A673 (cell line): Measurements from ENCODE around the gene LPIN2. TPM values are rescaled to one million over a fixed set of nuclear protein-coding genes. Genes with fewer than 3 reads are reported as not detected.

Experiments used
- BruUV-seq: library from RNA; stranded (reverse); fragments of 400-500 nt; replicated peaks from 2 replicates; lab custom pipeline; 2021; lab: Mats Ljungman, UMichigan
- CTCF ChIA-PET: fragments of 300-600 bp; sonication (Branson Sonifier 250); formaldehyde crosslinking; loops from one replicate; lab custom pipeline; 2022; ENCODE audit warnings: antibody characterized with exemption; lab: Charles Lee
- POLR2A ChIA-PET: fragments of 300-600 bp; sonication (Branson Sonifier 250); formaldehyde crosslinking; loops from one replicate; lab custom pipeline; 2022; ENCODE audit warnings: antibody characterized with exemption; ENCODE audit not compliant: low non-redundant PET; lab: Charles Lee
- DNase-seq: peaks from one replicate; pipeline ENCODE4 v3.0.0-alpha.2; 2015; ENCODE audit warnings: low spot score
- H3K27ac ChIP-seq: fragments of 200-600 bp; sonication (generic); 2 replicates; pipeline ENCODE4 v1.5.1; 2016; ENCODE audit warnings: mixed run types, low read depth, mild to moderate bottlenecking, mixed read lengths, antibody characterized with exemption, low read length; ENCODE audit not compliant: poor library complexity, severe bottlenecking
- H3K27me3 ChIP-seq: fragments of 200-600 bp; sonication (generic); replicated peaks from 2 replicates; pipeline ENCODE4 v1.6.1; 2017; ENCODE audit warnings: mixed run types, low read depth, mild to moderate bottlenecking, mixed read lengths, antibody characterized with exemption, low read length; ENCODE audit not compliant: insufficient read depth, poor library complexity
- H3K36me3 ChIP-seq: fragments of 200-600 bp; sonication (generic); 2 replicates; pipeline ENCODE4 v1.6.1; 2016; ENCODE audit warnings: mixed run types, mild to moderate bottlenecking, mixed read lengths, antibody characterized with exemption, low read length; ENCODE audit not compliant: insufficient read depth, poor library complexity, severe bottlenecking
- H3K4me1 ChIP-seq: fragments of 200-600 bp; sonication (generic); 2 replicates; pipeline ENCODE4 v1.6.1; 2017; ENCODE audit warnings: mixed run types, mild to moderate bottlenecking, mixed read lengths, antibody characterized with exemption, low read length; ENCODE audit not compliant: insufficient read depth, poor library complexity, severe bottlenecking
- H3K4me3 ChIP-seq: fragments of 200-600 bp; sonication (generic); 2 replicates; pipeline ENCODE4 v1.5.1; 2016; ENCODE audit warnings: low read depth, mixed run types, mild to moderate bottlenecking, mixed read lengths, low read length; ENCODE audit not compliant: poor library complexity, severe bottlenecking
- H3K9me3 ChIP-seq: fragments of 200-600 bp; sonication (generic); 2 replicates; pipeline ENCODE4 v1.6.1; 2016; ENCODE audit warnings: mixed run types, low read depth, mild to moderate bottlenecking, mixed read lengths, antibody characterized with exemption, low read length; ENCODE audit not compliant: poor library complexity, severe bottlenecking
- EZH2 ChIP-seq: fragments of 200-600 bp; sonication (generic); IDR thresholded peaks from 2 replicates; pipeline ENCODE4 v1.6.1; 2017; ENCODE audit warnings: borderline replicate concordance, low read depth, mild to moderate bottlenecking, mixed read lengths, antibody characterized with exemption, low read length; ENCODE audit not compliant: poor library complexity, severe bottlenecking
- intact Hi-C: fragments of 100-400 bp; cut with micrococcal nuclease; formaldehyde crosslinking; loops from one replicate; pipeline ENCODE4 v1.10.0; 2022; ENCODE audit not compliant: unreplicated experiment
- total RNA-seq: library from RNA; stranded (reverse); gene quantifications from 2 replicates; pipeline ENCODE4 v1.2.3, GENCODE V29; 2021
- TF ChIP-seq, protein P1 (sequence below): fragments of 300-800, 200-600 bp; sonication (generic); conservative IDR thresholded peaks from 2 replicates; pipeline ENCODE4 v1.5.1; 2017; ENCODE audit warnings: low read depth, mild to moderate bottlenecking, antibody characterized with exemption, low read length, moderate library complexity, mixed read lengths

The LPIN2 gene
- total RNA-seq, 1 experiment from 2014 or later: 22.5 TPM

GRCh38 chr18:2979129-2979528 is 33.8 kb downstream of the LPIN2 start:
- Histone ChIP-seq H3K27me3 (no peaks in the 10 kb centered on the region), H3K4me1 (peaks cover 55% of the 10 kb centered on the region), H3K36me3 (no peaks in the 10 kb centered on the region), H3K27ac (no peak overlapping the region), H3K4me3 (no peak overlapping the region), H3K9me3 (no peaks in the 10 kb centered on the region)
- CTCF ChIA-PET: no interaction called here
- DNase-seq: no peak
- TF ChIP-seq, protein P1, sequence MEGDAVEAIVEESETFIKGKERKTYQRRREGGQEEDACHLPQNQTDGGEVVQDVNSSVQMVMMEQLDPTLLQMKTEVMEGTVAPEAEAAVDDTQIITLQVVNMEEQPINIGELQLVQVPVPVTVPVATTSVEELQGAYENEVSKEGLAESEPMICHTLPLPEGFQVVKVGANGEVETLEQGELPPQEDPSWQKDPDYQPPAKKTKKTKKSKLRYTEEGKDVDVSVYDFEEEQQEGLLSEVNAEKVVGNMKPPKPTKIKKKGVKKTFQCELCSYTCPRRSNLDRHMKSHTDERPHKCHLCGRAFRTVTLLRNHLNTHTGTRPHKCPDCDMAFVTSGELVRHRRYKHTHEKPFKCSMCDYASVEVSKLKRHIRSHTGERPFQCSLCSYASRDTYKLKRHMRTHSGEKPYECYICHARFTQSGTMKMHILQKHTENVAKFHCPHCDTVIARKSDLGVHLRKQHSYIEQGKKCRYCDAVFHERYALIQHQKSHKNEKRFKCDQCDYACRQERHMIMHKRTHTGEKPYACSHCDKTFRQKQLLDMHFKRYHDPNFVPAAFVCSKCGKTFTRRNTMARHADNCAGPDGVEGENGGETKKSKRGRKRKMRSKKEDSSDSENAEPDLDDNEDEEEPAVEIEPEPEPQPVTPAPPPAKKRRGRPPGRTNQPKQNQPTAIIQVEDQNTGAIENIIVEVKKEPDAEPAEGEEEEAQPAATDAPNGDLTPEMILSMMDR: no peak
- no peak for TF ChIP-seq EZH2
- intact Hi-C loops: no loop called here
- no TSS peak for BruUV-seq
- POLR2A ChIA-PET: no interaction called here

DNA sequence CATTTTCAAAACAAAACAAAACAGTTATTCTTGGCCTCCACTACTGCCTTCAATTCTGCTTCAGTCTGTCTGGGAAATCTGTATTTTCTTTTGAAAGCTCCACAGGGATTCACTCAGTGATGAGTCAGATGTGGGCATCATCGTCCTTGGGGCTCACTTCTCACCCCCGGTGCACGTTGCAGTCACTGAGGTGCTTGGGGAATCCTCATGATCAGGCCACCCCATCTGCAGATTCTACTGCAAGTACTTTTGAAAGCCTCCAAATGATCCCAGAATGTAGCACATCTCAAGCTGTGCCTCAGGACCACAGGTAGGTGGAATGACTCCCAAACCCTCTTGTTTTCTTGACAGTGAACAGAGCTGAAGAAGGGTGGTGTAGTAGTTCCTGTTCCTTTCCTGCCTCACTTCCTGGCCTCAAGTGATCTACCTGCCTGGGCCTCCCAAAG is 34.3 kb downstream of the LPIN2 start:
- BruUV-seq: no TSS peak
- ChIA-PET POLR2A (no interaction called here), CTCF (no interaction called here)
- H3K4me1 ChIP-seq: peaks cover 50% of the 10 kb centered on the region
- no peak overlapping the region for H3K4me3 ChIP-seq
- DNase-seq: no peak
- TF ChIP-seq, protein P1: no peak
- no peak for TF ChIP-seq EZH2
- H3K27ac ChIP-seq: no peak overlapping the region
- H3K36me3 ChIP-seq: no peaks in the 10 kb centered on the region
- no peaks in the 10 kb centered on the region for H3K27me3 ChIP-seq
- intact Hi-C loops: no loop called here
- no peaks in the 10 kb centered on the region for H3K9me3 ChIP-seq

- CTCF ChIA-PET: no interaction called here
- no peak overlapping the region for H3K27ac ChIP-seq
These were observed 34.7 kb downstream of the LPIN2 start for GRCh38 chr18:2978208-2978607.

More at GRCh38 chr18:2978208-2978607, 34.7 kb downstream of the LPIN2 start:
- no peak for TF ChIP-seq EZH2
- TF ChIP-seq, protein P1: no peak
- H3K27me3 ChIP-seq: no peaks in the 10 kb centered on the region
- POLR2A ChIA-PET: no interaction called here
- H3K9me3 ChIP-seq: no peaks in the 10 kb centered on the region
- H3K36me3 ChIP-seq: no peaks in the 10 kb centered on the region
- H3K4me1 ChIP-seq: peaks cover 46% of the 10 kb centered on the region
- H3K4me3 ChIP-seq: no peak overlapping the region
- intact Hi-C loops: no loop called here
- no peak for DNase-seq
- BruUV-seq: no TSS peak
